HepG2 (cell line): ENCODE data around the gene ZNF697. TPM values are rescaled to one million over a fixed set of nuclear protein-coding genes. Genes with fewer than 3 reads are reported as not detected.
A peak's percentile ranks its signal among the peaks of the same experiment; 100 is the strongest.

ENCODE experiments used
- DDIT3 ChIP-seq: sonication (generic); formaldehyde crosslinking; IDR thresholded peaks from 2 replicates; pipeline ENCODE4 v1.4.0; 2020; ENCODE audit warnings: mild to moderate bottlenecking, missing genetic modification reagents
- E2F2 ChIP-seq: sonication (generic); formaldehyde crosslinking; IDR thresholded peaks from 2 replicates; pipeline ENCODE4 v1.4.0; 2020; ENCODE audit warnings: missing genetic modification reagents, borderline replicate concordance
- ETV5 ChIP-seq: IDR thresholded peaks from 2 replicates; pipeline ENCODE4 v1.6.1; 2018; ENCODE audit warnings: missing biosample characterization, missing genetic modification reagents, inconsistent platforms, borderline replicate concordance
- FOXP4 ChIP-seq: sonication (generic); formaldehyde crosslinking; IDR thresholded peaks from 2 replicates; pipeline ENCODE4 v1.4.0; 2020; ENCODE audit warnings: missing genetic modification reagents
- HDAC6 ChIP-seq: fragments of 200-600 bp; sonication (generic); IDR thresholded peaks from 2 replicates; pipeline ENCODE4 v1.7.0; 2017; ENCODE audit warnings: mild to moderate bottlenecking, antibody characterized with exemption, low read length, low read depth
- HES4 ChIP-seq: sonication (generic); formaldehyde crosslinking; IDR thresholded peaks from 2 replicates; pipeline ENCODE4 v1.9.0; 2021; ENCODE audit warnings: mild to moderate bottlenecking, missing genetic modification reagents, borderline replicate concordance
- IRF9 ChIP-seq: sonication (generic); formaldehyde crosslinking; IDR thresholded peaks from 2 replicates; pipeline ENCODE4 v1.8.0; 2022; ENCODE audit warnings: missing genetic modification reagents, mild to moderate bottlenecking, borderline replicate concordance
- PRDM10 ChIP-seq: sonication (generic); formaldehyde crosslinking; IDR thresholded peaks from 2 replicates; pipeline ENCODE4 v1.4.0; 2020; ENCODE audit warnings: low read depth, missing genetic modification reagents
- SSRP1 ChIP-seq: IDR thresholded peaks from 2 replicates; pipeline ENCODE4 v1.6.1; 2016; ENCODE audit warnings: control low read depth
- TFAP4 ChIP-seq: sonication (generic); IDR thresholded peaks from 2 replicates; pipeline ENCODE4 v1.6.1; 2016; ENCODE audit warnings: low read depth, borderline replicate concordance
- TMF1 ChIP-seq: sonication (generic); formaldehyde crosslinking; IDR thresholded peaks from 2 replicates; pipeline ENCODE4 v1.8.1; 2022; ENCODE audit warnings: low read depth, missing genetic modification reagents
- YEATS4 ChIP-seq: sonication (generic); formaldehyde crosslinking; IDR thresholded peaks from 2 replicates; pipeline ENCODE4 v1.4.0; 2020; ENCODE audit warnings: missing genetic modification reagents, borderline replicate concordance
- ZHX1 ChIP-seq: sonication (generic); formaldehyde crosslinking; IDR thresholded peaks from 2 replicates; pipeline ENCODE4 v1.8.1; 2022; ENCODE audit warnings: low read depth, mild to moderate bottlenecking, missing genetic modification reagents
- ZNF30 ChIP-seq: sonication (generic); formaldehyde crosslinking; IDR thresholded peaks from 2 replicates; pipeline ENCODE4 v1.5.0; 2020; ENCODE audit warnings: mild to moderate bottlenecking, missing genetic modification reagents
- ZNF484 ChIP-seq: sonication (generic); formaldehyde crosslinking; IDR thresholded peaks from 2 replicates; pipeline ENCODE4 v1.5.1; 2020; ENCODE audit warnings: mild to moderate bottlenecking, low read depth, missing genetic modification reagents, borderline replicate concordance
- polyA plus RNA-seq, 8 experiments: library from polyadenylated mRNA; depleted of rRNA in 3 of 8; stranded (reverse) in 7 of 8; unstranded in 1 of 8; fragments of >200 nt; fragmentation: Illumina TruSeq in 4 of 8; extraction: Trizol in 4 of 8; gene quantifications; 2 replicates each; pipeline versions ENCODE4 v1.2.1 to v1.2.3, GENCODE V29; 2011 to 2016; ENCODE audit warnings: low read depth in 4 of 8, missing spikeins in 1 of 8, mixed read lengths in 1 of 8; ENCODE audit not compliant: insufficient read depth in 1 of 8
- total RNA-seq, 5 experiments: library from RNA; depleted of rRNA; stranded (reverse); fragments of >200 nt; fragmentation: Illumina TruSeq; extraction: Trizol; gene quantifications; 2 replicates each; pipeline ENCODE4 v1.2.3, GENCODE V29; 2016; ENCODE audit warnings: low read depth in 1 of 5

ZNF697 gene
- total and polyA plus RNA-seq, 2 of the 13 experiments (the other 11 are each of a cell fraction or from before 2014, with no cell fraction given), result 2.3 to 7.1 TPM

- TF ChIP-seq ZHX1 (CRISPR knock-in tag) (peak; percentile 65; the same call in 1 of the 2 replicates), E2F2 (CRISPR knock-in tag) (no peak), HDAC6 (no peak), FOXP4 (CRISPR knock-in tag) (0 out of 2 replicates have a peak, but pooled peaks have one; percentile 37), YEATS4 (CRISPR knock-in tag) (peak; percentile 83; the same call in 1 of the 2 replicates), TMF1 (no peak), IRF9 (peak; percentile 74; the same call in 1 of the 2 replicates), TFAP4 (peak; percentile 64; the same call in 1 of the 2 replicates), HES4 (CRISPR knock-in tag) (peak; percentile 89), ZNF30 (no peak), ETV5 (CRISPR knock-in tag) (no peak), DDIT3 (CRISPR knock-in tag) (no peak), PRDM10 (CRISPR knock-in tag) (no peak), ZNF484 (CRISPR knock-in tag) (0 out of 2 replicates have a peak, but pooled peaks have one; percentile 66), SSRP1 (no peak)
Measured at GRCh38 chr1:119631433-119632102, 16.5 kb downstream of the ZNF697 start (continued).
